ENCODE measurements around the gene ARMC2. TPM values are rescaled to one million over a fixed set of nuclear protein-coding genes. Genes with fewer than 3 reads are reported as not detected.

Gene ARMC2
- total RNA-seq, 2 donors from 2014 or later, result 1.9 to 2.5 TPM

- H3K36me3 ChIP-seq, result no peaks in the 10 kb centered on the region
- intact Hi-C loops (cut with DNase I), result no loop called here
- no peak overlapping the region for H3K9ac ChIP-seq (ENCODE audit: low read depth in 2 of 2, low read length in 2 of 2)
- H3K27me3 ChIP-seq, result no peaks in the 10 kb centered on the region
- no peaks in the 10 kb centered on the region for H3K4me1 ChIP-seq
- H3K9me3 ChIP-seq, result no peaks in the 10 kb centered on the region
- no peak for TF ChIP-seq CTCF (IDR thresholded peaks at IDR 0.05)
- no peak overlapping the region for H3K4me3 ChIP-seq
- H3K27ac ChIP-seq, result no peak overlapping the region
- DNase-seq, result no peak
Measured at GRCh38 chr6:109023356-109023925, 175.2 kb downstream of the ARMC2 start.

Other genes starting within 250 kb of the ARMC2 start
- 10 to 100 TPM; 16.9 to 20.7 TPM for gene SESN1, start 246.4 kb downstream of the ARMC2 start, total RNA-seq
- gene CEP57L1, start 247.1 kb downstream of the ARMC2 start, total RNA-seq, result 10 to 100 TPM; 10.2 to 13.1 TPM

Measured in colonic mucosa (tissue), 4 donors.